H1 (cell line): ENCODE data around the gene LKAAEAR1. TPM values are rescaled to one million over a fixed set of nuclear protein-coding genes. Genes with fewer than 3 reads are reported as not detected.
A peak's percentile ranks its signal among the peaks of the same experiment; 100 is the strongest.

Experiments used
- CBX8 ChIP-seq: fragments of 300-800, 300-1000 bp; sonication (generic); IDR thresholded peaks from 2 replicates; pipeline ENCODE4 v1.7.1; 2016; ENCODE audit warnings: low read depth, low read length, borderline replicate concordance
- CHD1 ChIP-seq: IDR thresholded peaks from 2 replicates; pipeline ENCODE4 v1.6.1; 2012; ENCODE audit warnings: low read depth, low read length, improper control_type of control experiment
- CHD2 ChIP-seq: IDR thresholded peaks from 2 replicates; pipeline ENCODE4 v1.6.1; 2012; ENCODE audit warnings: low read length, improper control_type of control experiment
- FOSL1 ChIP-seq: IDR thresholded peaks from 2 replicates; pipeline ENCODE4 v1.6.1; 2011; ENCODE audit warnings: mild to moderate bottlenecking, low read depth, low read length, moderate library complexity; ENCODE audit not compliant: insufficient read depth
- POLR2AphosphoS5 ChIP-seq: IDR thresholded peaks from 2 replicates; pipeline ENCODE4 v1.6.1; 2011; ENCODE audit warnings: low read depth, low read length
- RAD21 ChIP-seq, 2 experiments: IDR thresholded peaks in 1 of 2; conservative IDR thresholded peaks in 1 of 2; 2 replicates each; pipeline ENCODE4 v1.6.1; 2011; ENCODE audit warnings: low read depth in 2 of 2, low read length in 2 of 2, improper control_type of control experiment in 1 of 2, inconsistent platforms in 1 of 2, mild to moderate bottlenecking in 1 of 2, moderate library complexity in 1 of 2
- SAP30 ChIP-seq: fragments of 300-600 bp; sonication (generic); IDR thresholded peaks from 2 replicates; pipeline ENCODE4 v1.7.1; 2012; ENCODE audit warnings: low read length, moderate library complexity, mild to moderate bottlenecking, inconsistent platforms; ENCODE audit not compliant: insufficient read depth, insufficient replicate concordance
- SIN3A ChIP-seq, 2 experiments: IDR thresholded peaks in 1 of 2; conservative IDR thresholded peaks in 1 of 2; 2 replicates each; pipeline ENCODE4 v1.6.1; 2011 to 2012; ENCODE audit warnings: low read length in 2 of 2, improper control_type of control experiment in 1 of 2, low read depth in 1 of 2, mild to moderate bottlenecking in 1 of 2
- SIRT6 ChIP-seq: IDR thresholded peaks from one replicate; pipeline ENCODE4 v1.7.1; 2012; ENCODE audit warnings: low read length, inconsistent platforms
- SP1 ChIP-seq: IDR thresholded peaks from 2 replicates; pipeline ENCODE4 v1.6.1; 2011; ENCODE audit warnings: low read depth, low read length
- SP4 ChIP-seq: IDR thresholded peaks from 2 replicates; pipeline ENCODE4 v1.6.1; 2012; ENCODE audit warnings: low read length, inconsistent platforms
- TAF7 ChIP-seq: optimal IDR thresholded peaks from 2 replicates; pipeline ENCODE3; 2011; ENCODE audit warnings: low read depth, mild to moderate bottlenecking, inconsistent platforms, low read length, moderate library complexity, borderline replicate concordance
- TCF12 ChIP-seq: IDR thresholded peaks from 2 replicates; pipeline ENCODE4 v1.6.1; 2011; ENCODE audit warnings: low read depth, mild to moderate bottlenecking, low read length
- polyA plus RNA-seq, 7 experiments: library from polyadenylated mRNA; depleted of rRNA in 3 of 7; stranded (reverse) in 5 of 7; unstranded in 2 of 7; fragments of >200 nt in 5 of 7; fragments of 200-250 nt in 2 of 7; gene quantifications; 1 replicate in 5 of 7; 2 replicates in 1 of 7; 4 replicates in 1 of 7; pipeline versions ENCODE4 v1.2.1 to v1.2.3, GENCODE V29; 2011 to 2013; ENCODE audit warnings: missing spikeins in 2 of 7, mixed read lengths in 2 of 7
- total RNA-seq: library from RNA; stranded (reverse); fragmentation: NEBNext Ultra II Directional; extraction: Animal tissue kit (Norgen Biotek cat#: 25700); gene quantifications from 2 replicates; pipeline ENCODE4 v1.2.1, GENCODE V29; 2021
- TF ChIP-seq, protein P1 (sequence below), 3 experiments: IDR thresholded peaks; 1 replicate in 2 of 3; 2 replicates in 1 of 3; pipeline versions ENCODE4 v1.5.1 to v1.6.1; 2011; ENCODE audit warnings: low read length in 3 of 3, mild to moderate bottlenecking in 3 of 3, inconsistent platforms in 2 of 3, low read depth in 1 of 3, moderate library complexity in 1 of 3; ENCODE audit not compliant: insufficient read depth in 1 of 3; ENCODE audit errors: control extremely low read depth in 1 of 3
- TF ChIP-seq, protein P2 (sequence below): IDR thresholded peaks from 2 replicates; pipeline ENCODE4 v1.6.1; 2011; ENCODE audit warnings: low read depth, mild to moderate bottlenecking, low read length; ENCODE audit not compliant: insufficient read depth
- TF ChIP-seq, protein P3 (sequence below): IDR thresholded peaks from 2 replicates; pipeline ENCODE4 v1.6.1; 2012; ENCODE audit warnings: inconsistent platforms

LKAAEAR1 gene
- total and polyA plus RNA-seq, 2 of the 8 experiments (the other 6 are each of a cell fraction or from before 2014, with no cell fraction given), result 0.41 to 0.53 TPM

GRCh38 chr20:64069614-64070243, 14.5 kb downstream of the LKAAEAR1 start (continued):
- 0 out of 4 replicates have a peak, but pooled peaks of 1 of the 2 experiments have one; percentile 26 for TF ChIP-seq SIN3A (conservative IDR thresholded peaks at IDR 0.05 in 1 of 2, IDR thresholded peaks at IDR 0.05 in 1 of 2; ENCODE audit: low read depth in 1 of 2, low read length in 2 of 2)
- TF ChIP-seq, protein P1, sequence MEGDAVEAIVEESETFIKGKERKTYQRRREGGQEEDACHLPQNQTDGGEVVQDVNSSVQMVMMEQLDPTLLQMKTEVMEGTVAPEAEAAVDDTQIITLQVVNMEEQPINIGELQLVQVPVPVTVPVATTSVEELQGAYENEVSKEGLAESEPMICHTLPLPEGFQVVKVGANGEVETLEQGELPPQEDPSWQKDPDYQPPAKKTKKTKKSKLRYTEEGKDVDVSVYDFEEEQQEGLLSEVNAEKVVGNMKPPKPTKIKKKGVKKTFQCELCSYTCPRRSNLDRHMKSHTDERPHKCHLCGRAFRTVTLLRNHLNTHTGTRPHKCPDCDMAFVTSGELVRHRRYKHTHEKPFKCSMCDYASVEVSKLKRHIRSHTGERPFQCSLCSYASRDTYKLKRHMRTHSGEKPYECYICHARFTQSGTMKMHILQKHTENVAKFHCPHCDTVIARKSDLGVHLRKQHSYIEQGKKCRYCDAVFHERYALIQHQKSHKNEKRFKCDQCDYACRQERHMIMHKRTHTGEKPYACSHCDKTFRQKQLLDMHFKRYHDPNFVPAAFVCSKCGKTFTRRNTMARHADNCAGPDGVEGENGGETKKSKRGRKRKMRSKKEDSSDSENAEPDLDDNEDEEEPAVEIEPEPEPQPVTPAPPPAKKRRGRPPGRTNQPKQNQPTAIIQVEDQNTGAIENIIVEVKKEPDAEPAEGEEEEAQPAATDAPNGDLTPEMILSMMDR (IDR thresholded peaks at IDR 0.05; ENCODE audit: control extremely low read depth in 1 of 3, insufficient read depth in 1 of 3, low read depth in 1 of 3, low read length in 3 of 3), result peak; percentile 84 to 97 (median 94)
- TF ChIP-seq, protein P2, sequence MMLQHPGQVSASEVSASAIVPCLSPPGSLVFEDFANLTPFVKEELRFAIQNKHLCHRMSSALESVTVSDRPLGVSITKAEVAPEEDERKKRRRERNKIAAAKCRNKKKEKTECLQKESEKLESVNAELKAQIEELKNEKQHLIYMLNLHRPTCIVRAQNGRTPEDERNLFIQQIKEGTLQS, result 0 out of 2 replicates have a peak, but pooled peaks have one; percentile 44
- TF ChIP-seq CHD2, result peak; percentile 18; the same call in 1 of the 2 replicates
- peak; percentile 16; the same call in 1 of the 2 replicates for TF ChIP-seq SP1
- TF ChIP-seq RAD21 (IDR thresholded peaks at IDR 0.05 in 1 of 2, conservative IDR thresholded peaks at IDR 0.05 in 1 of 2; ENCODE audit: low read depth in 2 of 2, low read length in 2 of 2), result peak; percentile 53 to 69
- no peak for TF ChIP-seq CBX8
- TF ChIP-seq, protein P3, sequence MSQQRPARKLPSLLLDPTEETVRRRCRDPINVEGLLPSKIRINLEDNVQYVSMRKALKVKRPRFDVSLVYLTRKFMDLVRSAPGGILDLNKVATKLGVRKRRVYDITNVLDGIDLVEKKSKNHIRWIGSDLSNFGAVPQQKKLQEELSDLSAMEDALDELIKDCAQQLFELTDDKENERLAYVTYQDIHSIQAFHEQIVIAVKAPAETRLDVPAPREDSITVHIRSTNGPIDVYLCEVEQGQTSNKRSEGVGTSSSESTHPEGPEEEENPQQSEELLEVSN, result peak; percentile 34; the same call in 1 of the 2 replicates
- 0 out of 2 replicates have a peak, but pooled peaks have one; percentile 78 for TF ChIP-seq TCF12
- TF ChIP-seq FOSL1, result no peak
- peak; percentile 12 for TF ChIP-seq TAF7
- no peak for TF ChIP-seq POLR2AphosphoS5
- TF ChIP-seq SAP30, result no peak
- peak; percentile 74; the same call in 1 of the 2 replicates for TF ChIP-seq SP4
- TF ChIP-seq CHD1, result no peak
- TF ChIP-seq SIRT6, result no peak
- TF ChIP-seq, all 59 proteins: peak for 17
